Mesodermal cell (in vitro differentiated cells): Measurements from ENCODE around the gene FAIM. TPM values are rescaled to one million over a fixed set of nuclear protein-coding genes. Genes with fewer than 3 reads are reported as not detected.
"Not testable (repeated sequence)": the region's sequence is repeated elsewhere in the genome, so short reads cannot be mapped to it uniquely, and the experiment has no call there.

Experiments used
- H3K27ac ChIP-seq: 2 replicates; pipeline ENCODE4 v1.7.0; 2013; ENCODE audit warnings: mild to moderate bottlenecking, low read depth, low read length, moderate library complexity; ENCODE audit not compliant: severe bottlenecking
- H3K36me3 ChIP-seq: 2 replicates; pipeline ENCODE4 v1.7.1; 2013; ENCODE audit warnings: mild to moderate bottlenecking, low read length, moderate library complexity; ENCODE audit not compliant: control insufficient read depth, insufficient read depth
- H3K4me1 ChIP-seq: one replicate; pipeline ENCODE4 v1.7.1; 2013; ENCODE audit warnings: mild to moderate bottlenecking, low read length; ENCODE audit not compliant: insufficient read depth, control insufficient read depth, poor library complexity, severe bottlenecking
- H3K4me3 ChIP-seq: 2 replicates; pipeline ENCODE4 v1.7.0; 2013; ENCODE audit warnings: low read length, control low read depth, mild to moderate bottlenecking; ENCODE audit not compliant: insufficient read depth, poor library complexity, severe bottlenecking; ENCODE audit errors: extremely low read depth
- H3K9me3 ChIP-seq: 2 replicates; pipeline ENCODE4 v1.7.1; 2013; ENCODE audit warnings: mild to moderate bottlenecking, low read length, moderate library complexity; ENCODE audit not compliant: control insufficient read depth
- WGBS, 2 experiments: methylation state at CpG; one replicate each; pipeline ENCODE4 v1.1.5; 2013; ENCODE audit warnings: missing lambda C conversion rate in 2 of 2; ENCODE audit not compliant: insufficient coverage in 2 of 2; 5-methylcytosine and 5-hydroxymethylcytosine counted together
- polyA plus RNA-seq, 2 experiments: library from polyadenylated mRNA; stranded (reverse); fragments of 50-300 nt; gene quantifications; one replicate each; pipeline ENCODE4 v1.2.3, GENCODE V29; 2013

The FAIM gene
- polyA plus RNA-seq (2013, experiment 1 of 2), result 4.4 TPM
- polyA plus RNA-seq (2013, experiment 2 of 2), result 6.5 TPM

GRCh38 chr3:138608322-138609135 lies at the start of gene FAIM:
FAIM (plus strand) TSS chr3:138608771; CDS start chr3:138619727, 10,956 bp downstream.
- Histone ChIP-seq H3K9me3 (no peaks in the 10 kb centered on the region), H3K36me3 (no peaks in the 10 kb centered on the region), H3K4me3 (peak within 1 kb of the TSS; percentile 58), H3K4me1 (no peaks in the 10 kb centered on the region), H3K27ac (peak within 1 kb of the TSS; percentile 74)
- 4% methylated on average over 49 to 57 of the region's 68 CpGs for WGBS, 2 experiments

- WGBS, 2 experiments, result 74 to 89% methylated on average over 3 of the region's 4 CpGs
- no peaks in the 10 kb centered on the region for H3K4me1 ChIP-seq
- H3K27ac ChIP-seq, result no peak overlapping the region
- H3K9me3 ChIP-seq, result no peaks in the 10 kb centered on the region
- peaks cover 3% of the 10 kb centered on the region for H3K36me3 ChIP-seq
- H3K4me3 ChIP-seq, result no peak overlapping the region
Measured at GRCh38 chr3:138559134-138559533, 49.4 kb upstream of the FAIM start.

- no peak overlapping the region for H3K4me3 ChIP-seq
- no peaks in the 10 kb centered on the region for H3K9me3 ChIP-seq
- WGBS, 2 experiments, result 94% methylated on average over 6 of the region's 6 CpGs
- no peak overlapping the region for H3K27ac ChIP-seq
- H3K36me3 ChIP-seq, result peaks cover 3% of the 10 kb centered on the region
- H3K4me1 ChIP-seq, result no peaks in the 10 kb centered on the region
Measured at GRCh38 chr3:138560501-138560900, 48.1 kb upstream of the FAIM start.

GRCh38 chr3:138562902-138563301 lies 45.7 kb upstream of the FAIM start:
- not testable (repeated sequence) for H3K4me3 ChIP-seq, H3K27ac ChIP-seq, H3K9me3 ChIP-seq, H3K36me3 ChIP-seq, H3K4me1 ChIP-seq
- no CpG with 5 or more reads among the region's 1 CpG for WGBS, 2 experiments

- 20 to 33% methylated on average over 1 of the region's 2 CpGs for WGBS, 2 experiments
- not testable (repeated sequence) for H3K9me3 ChIP-seq, H3K4me3 ChIP-seq, H3K4me1 ChIP-seq, H3K27ac ChIP-seq, H3K36me3 ChIP-seq
Measured at GRCh38 chr3:138566293-138566692, 42.3 kb upstream of the FAIM start.

GRCh38 chr3:138567403-138567802 lies 41.2 kb upstream of the FAIM start:
- no peaks in the 10 kb centered on the region for H3K9me3 ChIP-seq
- no peaks in the 10 kb centered on the region for H3K4me1 ChIP-seq
- no peak overlapping the region for H3K27ac ChIP-seq
- no peak overlapping the region for H3K4me3 ChIP-seq
- no peaks in the 10 kb centered on the region for H3K36me3 ChIP-seq

- Histone ChIP-seq H3K36me3 (no peaks in the 10 kb centered on the region), H3K4me1 (no peaks in the 10 kb centered on the region), H3K4me3 (no peak overlapping the region), H3K27ac (no peak overlapping the region), H3K9me3 (peaks cover 6% of the 10 kb centered on the region)
- WGBS, 2 experiments, result 83% methylated on average over 1 of the region's 2 CpGs; no CpG with 5 or more reads in 1 of the 2 experiments
Measured at GRCh38 chr3:138569090-138569489, 39.5 kb upstream of the FAIM start.

- 93 to 98% methylated on average over 6 to 8 of the region's 8 CpGs for WGBS, 2 experiments
- H3K9me3 ChIP-seq, H3K4me3 ChIP-seq, H3K27ac ChIP-seq, H3K36me3 ChIP-seq, H3K4me1 ChIP-seq: not testable (repeated sequence)
Measured at GRCh38 chr3:138569624-138570023, 38.9 kb upstream of the FAIM start.

- H3K4me1 ChIP-seq, result no peaks in the 10 kb centered on the region
- no peaks in the 10 kb centered on the region for H3K36me3 ChIP-seq
- no CpG with 5 or more reads among the region's 1 CpG for WGBS, 2 experiments
- H3K4me3 ChIP-seq, result no peak overlapping the region
- no peak overlapping the region for H3K27ac ChIP-seq
- H3K9me3 ChIP-seq, result peaks cover 7% of the 10 kb centered on the region
Measured at GRCh38 chr3:138573138-138573537, 35.4 kb upstream of the FAIM start.

- Histone ChIP-seq H3K4me1 (no peaks in the 10 kb centered on the region), H3K27ac (no peak overlapping the region), H3K36me3 (no peaks in the 10 kb centered on the region), H3K4me3 (no peak overlapping the region), H3K9me3 (peaks cover 4% of the 10 kb centered on the region)
- 100% methylated on average over 1 to 2 of the region's 4 CpGs for WGBS, 2 experiments
Measured at GRCh38 chr3:138578141-138578540, 30.4 kb upstream of the FAIM start.

GRCh38 chr3:138578961-138579574 lies 29.5 kb upstream of the FAIM start:
- Histone ChIP-seq H3K36me3 (no peaks in the 10 kb centered on the region), H3K27ac (no peak overlapping the region), H3K4me1 (no peaks in the 10 kb centered on the region), H3K4me3 (no peak overlapping the region), H3K9me3 (peaks cover 1% of the 10 kb centered on the region)
- whole genome bisulfite sequencing, 2 experiments, result 70 to 80% methylated on average over 1 of the region's 6 CpGs
